Measurements from ENCODE around the gene LAGE3.

GRCh38 chrX:154513716-154514115 is 34.6 kb upstream of the LAGE3 start:
- TF ChIP-seq EZH2 (IDR thresholded peaks at IDR 0.05; ENCODE audit: insufficient read depth, poor library complexity, severe bottlenecking), result no peak
- no peak for TF ChIP-seq EZH2phosphoT487 (IDR thresholded peaks at IDR 0.05; ENCODE audit: insufficient read depth, low read depth)

All from GM23248 (cell line).